ENCODE measurements around the gene SCYGR7. TPM values are rescaled to one million over a fixed set of nuclear protein-coding genes. Genes with fewer than 3 reads are reported as not detected.

The SCYGR7 gene
- total and polyA plus RNA-seq, 2 experiments from 2014 or later, result not detected

DNA sequence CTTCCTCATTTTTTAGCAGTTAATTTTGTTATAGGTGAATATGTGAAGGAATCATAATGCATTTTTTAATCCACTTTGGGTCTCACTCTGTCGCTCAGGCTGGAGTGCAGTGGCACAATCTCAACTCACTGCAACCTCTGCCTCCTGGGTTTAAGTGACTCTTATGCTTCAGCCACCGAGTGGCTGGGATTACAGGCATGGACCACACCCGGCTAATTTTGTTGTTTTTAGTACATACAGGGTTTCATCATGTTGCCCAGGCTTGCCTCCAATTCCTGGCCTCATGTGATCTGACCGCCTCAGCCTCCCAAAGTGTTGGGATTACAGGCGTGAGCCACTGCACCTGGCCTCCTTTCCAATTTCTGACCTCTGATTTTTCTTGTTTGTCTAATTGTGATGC lies 43.9 kb upstream of the SCYGR7 start:
- TF ChIP-seq EZH2phosphoT487 (IDR thresholded peaks at IDR 0.05; ENCODE audit: unreplicated experiment) (no peak), POLR2AphosphoS5 (IDR thresholded peaks at IDR 0.05; ENCODE audit: low read depth) (no peak), EZH2 (IDR thresholded peaks at IDR 0.05; ENCODE audit: low read depth, unreplicated experiment) (no peak), STAT1 (IDR thresholded peaks at IDR 0.05; ENCODE audit: unreplicated experiment) (no peak), JUNB (IDR thresholded peaks at IDR 0.05; ENCODE audit: unreplicated experiment) (no peak), ZNF331 (CRISPR knock-in tag; IDR thresholded peaks at IDR 0.05; ENCODE audit: low read depth) (no peak), NANOG (IDR thresholded peaks at IDR 0.05; ENCODE audit: borderline replicate concordance) (no peak), CREB1 (CRISPR knock-in tag; IDR thresholded peaks at IDR 0.05; ENCODE audit: low read depth) (no peak), ZNF114 (CRISPR knock-in tag; IDR thresholded peaks at IDR 0.05) (no peak)
- TF ChIP-seq, protein P1, sequence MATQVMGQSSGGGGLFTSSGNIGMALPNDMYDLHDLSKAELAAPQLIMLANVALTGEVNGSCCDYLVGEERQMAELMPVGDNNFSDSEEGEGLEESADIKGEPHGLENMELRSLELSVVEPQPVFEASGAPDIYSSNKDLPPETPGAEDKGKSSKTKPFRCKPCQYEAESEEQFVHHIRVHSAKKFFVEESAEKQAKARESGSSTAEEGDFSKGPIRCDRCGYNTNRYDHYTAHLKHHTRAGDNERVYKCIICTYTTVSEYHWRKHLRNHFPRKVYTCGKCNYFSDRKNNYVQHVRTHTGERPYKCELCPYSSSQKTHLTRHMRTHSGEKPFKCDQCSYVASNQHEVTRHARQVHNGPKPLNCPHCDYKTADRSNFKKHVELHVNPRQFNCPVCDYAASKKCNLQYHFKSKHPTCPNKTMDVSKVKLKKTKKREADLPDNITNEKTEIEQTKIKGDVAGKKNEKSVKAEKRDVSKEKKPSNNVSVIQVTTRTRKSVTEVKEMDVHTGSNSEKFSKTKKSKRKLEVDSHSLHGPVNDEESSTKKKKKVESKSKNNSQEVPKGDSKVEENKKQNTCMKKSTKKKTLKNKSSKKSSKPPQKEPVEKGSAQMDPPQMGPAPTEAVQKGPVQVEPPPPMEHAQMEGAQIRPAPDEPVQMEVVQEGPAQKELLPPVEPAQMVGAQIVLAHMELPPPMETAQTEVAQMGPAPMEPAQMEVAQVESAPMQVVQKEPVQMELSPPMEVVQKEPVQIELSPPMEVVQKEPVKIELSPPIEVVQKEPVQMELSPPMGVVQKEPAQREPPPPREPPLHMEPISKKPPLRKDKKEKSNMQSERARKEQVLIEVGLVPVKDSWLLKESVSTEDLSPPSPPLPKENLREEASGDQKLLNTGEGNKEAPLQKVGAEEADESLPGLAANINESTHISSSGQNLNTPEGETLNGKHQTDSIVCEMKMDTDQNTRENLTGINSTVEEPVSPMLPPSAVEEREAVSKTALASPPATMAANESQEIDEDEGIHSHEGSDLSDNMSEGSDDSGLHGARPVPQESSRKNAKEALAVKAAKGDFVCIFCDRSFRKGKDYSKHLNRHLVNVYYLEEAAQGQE (IDR thresholded peaks at IDR 0.05; ENCODE audit: unreplicated experiment), result no peak
- TF ChIP-seq, protein P2, sequence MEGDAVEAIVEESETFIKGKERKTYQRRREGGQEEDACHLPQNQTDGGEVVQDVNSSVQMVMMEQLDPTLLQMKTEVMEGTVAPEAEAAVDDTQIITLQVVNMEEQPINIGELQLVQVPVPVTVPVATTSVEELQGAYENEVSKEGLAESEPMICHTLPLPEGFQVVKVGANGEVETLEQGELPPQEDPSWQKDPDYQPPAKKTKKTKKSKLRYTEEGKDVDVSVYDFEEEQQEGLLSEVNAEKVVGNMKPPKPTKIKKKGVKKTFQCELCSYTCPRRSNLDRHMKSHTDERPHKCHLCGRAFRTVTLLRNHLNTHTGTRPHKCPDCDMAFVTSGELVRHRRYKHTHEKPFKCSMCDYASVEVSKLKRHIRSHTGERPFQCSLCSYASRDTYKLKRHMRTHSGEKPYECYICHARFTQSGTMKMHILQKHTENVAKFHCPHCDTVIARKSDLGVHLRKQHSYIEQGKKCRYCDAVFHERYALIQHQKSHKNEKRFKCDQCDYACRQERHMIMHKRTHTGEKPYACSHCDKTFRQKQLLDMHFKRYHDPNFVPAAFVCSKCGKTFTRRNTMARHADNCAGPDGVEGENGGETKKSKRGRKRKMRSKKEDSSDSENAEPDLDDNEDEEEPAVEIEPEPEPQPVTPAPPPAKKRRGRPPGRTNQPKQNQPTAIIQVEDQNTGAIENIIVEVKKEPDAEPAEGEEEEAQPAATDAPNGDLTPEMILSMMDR (conservative IDR thresholded peaks at IDR 0.05; ENCODE audit: low read depth in 2 of 2), result no peak
- Mint-ChIP-seq H3K4me3 (no peak overlapping the region), H3K9me3 (no peaks in the 10 kb centered on the region), H3K27me3 (ENCODE audit: insufficient read depth, low read depth, poor library complexity) (no peaks in the 10 kb centered on the region), H3K27ac (no peak overlapping the region), H3K36me3 (ENCODE audit: low read depth) (no peaks in the 10 kb centered on the region), H3K4me1 (no peaks in the 10 kb centered on the region)
- H3K36me3 ChIP-seq (ENCODE audit: insufficient read depth), result no peaks in the 10 kb centered on the region
- DNase-seq (ENCODE audit: low spot score) (no peak), ATAC-seq (no peak)
- no peaks in the 10 kb centered on the region for H3K4me1 ChIP-seq (ENCODE audit: insufficient read depth)
- H3K27ac ChIP-seq (ENCODE audit: low read depth), result no peak overlapping the region
- no peaks in the 10 kb centered on the region for H3K79me2 ChIP-seq (replicated peaks; ENCODE audit: insufficient read depth)
- no peak overlapping the region for H3K4me3 ChIP-seq
- H2AFZ ChIP-seq, result no peak overlapping the region
- H3K27me3 ChIP-seq (ENCODE audit: insufficient read depth), result no peaks in the 10 kb centered on the region
- H3F3A ChIP-seq (replicated peaks; ENCODE audit: low read depth), result no peaks in the 10 kb centered on the region
- no peaks in the 10 kb centered on the region for H3K9me2 ChIP-seq (ENCODE audit: insufficient read depth)
- no peaks in the 10 kb centered on the region for H4K20me1 ChIP-seq (replicated peaks; ENCODE audit: insufficient read depth)
- no peak overlapping the region for H3K4me2 ChIP-seq

GRCh38 chr2:227687189-227687588 lies 40.9 kb upstream of the SCYGR7 start:
- no peak for ATAC-seq
- no peak overlapping the region for H3K4me3 ChIP-seq
- H3K36me3 Mint-ChIP-seq (ENCODE audit: low read depth), result no peaks in the 10 kb centered on the region; the same call in 2 of the 3 replicates
- no peak for DNase-seq (ENCODE audit: low spot score)
- no peaks in the 10 kb centered on the region for H3K9me2 ChIP-seq (ENCODE audit: insufficient read depth)
- H3K27ac ChIP-seq (ENCODE audit: low read depth), result no peak overlapping the region
- no peak overlapping the region for H2AFZ ChIP-seq
- H3K4me2 ChIP-seq, result no peak overlapping the region
- no peaks in the 10 kb centered on the region; the same call in 2 of the 3 replicates for H3K9me3 Mint-ChIP-seq
- no peaks in the 10 kb centered on the region for H3K27me3 ChIP-seq (ENCODE audit: insufficient read depth)
- no peaks in the 10 kb centered on the region for H3K36me3 ChIP-seq (ENCODE audit: insufficient read depth)
- no peak overlapping the region for H3K27ac Mint-ChIP-seq
- H3F3A ChIP-seq (replicated peaks; ENCODE audit: low read depth), result no peaks in the 10 kb centered on the region
- H3K79me2 ChIP-seq (replicated peaks; ENCODE audit: insufficient read depth), result no peaks in the 10 kb centered on the region
- H3K4me3 Mint-ChIP-seq, result no peak overlapping the region
- H3K4me1 Mint-ChIP-seq, result no peaks in the 10 kb centered on the region
- H3K4me1 ChIP-seq (ENCODE audit: insufficient read depth), result no peaks in the 10 kb centered on the region
- H4K20me1 ChIP-seq (replicated peaks; ENCODE audit: insufficient read depth), result no peaks in the 10 kb centered on the region
- H3K27me3 Mint-ChIP-seq (ENCODE audit: insufficient read depth, low read depth, poor library complexity), result no peaks in the 10 kb centered on the region
- TF ChIP-seq, protein P2 (conservative IDR thresholded peaks at IDR 0.05; ENCODE audit: low read depth in 2 of 2), result no peak
- TF ChIP-seq, protein P1 (IDR thresholded peaks at IDR 0.05; ENCODE audit: unreplicated experiment), result no peak
- no peak for TF ChIP-seq EZH2phosphoT487 (IDR thresholded peaks at IDR 0.05; ENCODE audit: unreplicated experiment)

Measured in GM23338 (cell line).